HEK293T (cell line): ENCODE data around the gene LGALSL.

Source experiments
- CTCF ChIA-PET: fragments of 350-600 bp; formaldehyde crosslinking; extraction: SDS; loops from one replicate; lab custom pipeline; 2021; ENCODE audit warnings: antibody characterized with exemption, inconsistent platforms; lab: Yijun Ruan, JAX
- POLR2A ChIA-PET: fragments of 350-600 bp; formaldehyde crosslinking; extraction: SDS; loops from one replicate; lab custom pipeline; 2020; ENCODE audit warnings: antibody characterized with exemption, inconsistent platforms; lab: Yijun Ruan, JAX
- DNase-seq: peaks from one replicate; pipeline ENCODE4 v3.0.0; 2012; ENCODE audit warnings: mixed read lengths; ENCODE audit errors: extremely low spot score
- ARNT ChIP-seq: fragments of 450-650 bp; IDR thresholded peaks from 2 replicates; pipeline ENCODE4 v1.6.1; 2017; ENCODE audit warnings: mild to moderate bottlenecking
- BHLHE40 ChIP-seq: fragments of 450-650 bp; IDR thresholded peaks from 2 replicates; pipeline ENCODE4 v1.6.1; 2016; ENCODE audit warnings: mild to moderate bottlenecking, moderate library complexity, borderline replicate concordance
- CTBP1 ChIP-seq: fragments of 450-650 bp; IDR thresholded peaks from 2 replicates; pipeline ENCODE4 v1.6.1; 2016; ENCODE audit warnings: borderline replicate concordance
- ELF4 ChIP-seq: fragments of 450-650 bp; IDR thresholded peaks from 2 replicates; pipeline ENCODE4 v1.6.1; 2017; ENCODE audit warnings: antibody characterized with exemption
- FOXA1 ChIP-seq: fragments of 450-650 bp; IDR thresholded peaks from 2 replicates; pipeline ENCODE4 v1.6.1; 2016; ENCODE audit warnings: mild to moderate bottlenecking
- FOXK2 ChIP-seq: fragments of 450-650 bp; IDR thresholded peaks from 2 replicates; pipeline ENCODE4 v1.6.1; 2016; ENCODE audit warnings: mild to moderate bottlenecking
- FOXM1 ChIP-seq: fragments of 450-650 bp; IDR thresholded peaks from 2 replicates; pipeline ENCODE4 v1.6.1; 2017; ENCODE audit warnings: mild to moderate bottlenecking, borderline replicate concordance
- HDGF ChIP-seq: fragments of 450-650 bp; IDR thresholded peaks from 2 replicates; pipeline ENCODE4 v1.6.1; 2017; ENCODE audit warnings: antibody characterized with exemption, borderline replicate concordance
- L3MBTL2 ChIP-seq: fragments of 450-650 bp; conservative IDR thresholded peaks from 2 replicates; pipeline ENCODE4 v1.6.1; 2016; ENCODE audit warnings: mild to moderate bottlenecking
- LEF1 ChIP-seq: fragments of 450-650 bp; IDR thresholded peaks from 2 replicates; pipeline ENCODE4 v1.6.1; 2017; ENCODE audit warnings: mild to moderate bottlenecking, borderline replicate concordance
- NFRKB ChIP-seq: fragments of 450-650 bp; IDR thresholded peaks from 2 replicates; pipeline ENCODE4 v1.6.1; 2016; ENCODE audit warnings: mild to moderate bottlenecking, moderate library complexity
- SP1 ChIP-seq: fragments of 450-650 bp; IDR thresholded peaks from 2 replicates; pipeline ENCODE4 v1.6.1; 2017
- SUZ12 ChIP-seq: fragments of 450-650 bp; IDR thresholded peaks from 2 replicates; pipeline ENCODE4 v1.6.1; 2016; ENCODE audit warnings: mild to moderate bottlenecking
- TARDBP ChIP-seq: fragments of 450-650 bp; IDR thresholded peaks from 2 replicates; pipeline ENCODE4 v1.6.1; 2016
- ZNF384 ChIP-seq: fragments of 450-650 bp; IDR thresholded peaks from 2 replicates; pipeline ENCODE4 v1.6.1; 2016
- TF ChIP-seq, protein P1 (sequence below): fragments of 450-650 bp; IDR thresholded peaks from 2 replicates; pipeline ENCODE4 v1.6.1; 2016

The LGALSL gene

DNA sequence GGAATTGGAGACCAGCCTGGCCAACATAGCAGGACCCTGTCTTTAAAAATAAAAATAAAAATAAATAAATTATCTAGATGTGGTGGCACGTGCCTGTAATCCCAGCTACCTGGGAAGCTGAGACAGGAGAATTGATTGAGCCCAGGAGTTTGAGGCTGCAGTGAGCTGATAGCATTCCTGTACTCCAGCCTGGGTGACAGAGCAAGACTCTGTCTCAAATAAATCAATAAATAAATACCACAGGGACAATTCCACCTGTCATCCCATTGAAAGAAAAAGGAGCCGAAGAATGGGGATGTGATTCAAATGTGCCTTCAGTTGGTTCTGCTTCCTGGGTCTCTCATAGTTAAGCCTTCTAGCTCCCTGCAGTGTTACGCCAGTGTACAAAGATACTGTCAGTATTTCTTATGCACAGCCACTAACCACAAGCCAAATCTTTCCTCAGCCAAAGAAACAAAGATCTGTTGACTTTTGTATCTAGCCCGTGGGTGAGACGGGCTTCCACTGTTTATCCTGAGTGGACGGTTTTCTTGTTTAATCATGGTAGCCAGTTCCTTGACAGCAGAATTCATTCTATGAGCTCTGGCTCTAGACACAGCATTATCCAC is 12.6 kb downstream of the LGALSL start:
- POLR2A ChIA-PET: no interaction called here
- DNase-seq: no peak
- CTCF ChIA-PET: interaction anchor here (0.6 to 1.3 kb wide), 2 partner anchors 14 to 136 kb away, joined by 3 read pairs; no protein-coding TSS in a partner anchor
- no peak for TF ChIP-seq LEF1
- TF ChIP-seq NFRKB: no peak
- TF ChIP-seq, protein P1, sequence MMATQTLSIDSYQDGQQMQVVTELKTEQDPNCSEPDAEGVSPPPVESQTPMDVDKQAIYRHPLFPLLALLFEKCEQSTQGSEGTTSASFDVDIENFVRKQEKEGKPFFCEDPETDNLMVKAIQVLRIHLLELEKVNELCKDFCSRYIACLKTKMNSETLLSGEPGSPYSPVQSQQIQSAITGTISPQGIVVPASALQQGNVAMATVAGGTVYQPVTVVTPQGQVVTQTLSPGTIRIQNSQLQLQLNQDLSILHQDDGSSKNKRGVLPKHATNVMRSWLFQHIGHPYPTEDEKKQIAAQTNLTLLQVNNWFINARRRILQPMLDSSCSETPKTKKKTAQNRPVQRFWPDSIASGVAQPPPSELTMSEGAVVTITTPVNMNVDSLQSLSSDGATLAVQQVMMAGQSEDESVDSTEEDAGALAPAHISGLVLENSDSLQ: no peak
- TF ChIP-seq SP1: no peak
- no peak for TF ChIP-seq FOXK2
- TF ChIP-seq TARDBP: no peak
- no peak for TF ChIP-seq FOXM1
- TF ChIP-seq FOXA1: no peak
- no peak for TF ChIP-seq CTBP1
- no peak for TF ChIP-seq L3MBTL2
- TF ChIP-seq HDGF: no peak
- TF ChIP-seq SUZ12: no peak
- TF ChIP-seq ELF4: no peak
- no peak for TF ChIP-seq ZNF384
- no peak for TF ChIP-seq ARNT
- TF ChIP-seq BHLHE40: no peak

DNA sequence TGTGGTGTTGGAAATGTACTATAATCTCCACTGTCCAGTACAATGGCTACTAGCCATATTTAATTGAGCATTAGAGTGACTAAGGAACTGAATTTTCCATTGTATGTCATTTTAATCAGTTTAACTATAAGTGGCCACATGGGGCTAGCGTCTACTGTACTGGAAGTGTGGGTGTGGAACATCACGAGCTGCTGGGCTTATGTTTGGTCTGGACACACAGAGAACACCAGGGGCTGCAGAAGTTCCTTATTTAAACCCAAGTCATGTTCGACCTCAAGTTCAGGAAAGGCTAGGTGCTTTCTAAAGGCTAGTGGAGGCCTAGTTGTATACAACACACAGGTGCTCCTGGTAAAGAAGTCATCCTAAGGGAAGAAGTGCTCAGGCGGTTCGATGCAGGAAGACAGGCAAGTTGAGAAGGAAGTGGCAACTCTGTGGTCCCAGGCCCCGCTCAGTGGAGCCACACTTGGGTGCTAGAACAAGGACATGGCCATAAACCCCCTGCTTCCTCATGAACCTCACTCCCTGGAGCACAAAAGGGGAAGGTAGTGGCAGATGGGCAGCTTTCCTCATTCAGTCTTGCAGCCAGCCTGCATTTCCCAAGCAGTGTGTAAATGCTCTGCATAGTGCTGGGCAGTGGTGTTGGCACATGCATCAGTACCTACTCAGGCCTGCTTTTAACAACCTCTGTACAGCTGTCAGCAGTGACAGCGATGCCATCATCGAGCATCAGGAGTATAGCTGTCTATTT is 13.3 kb downstream of the LGALSL start:
- no peak for DNase-seq
- no peak for TF ChIP-seq ZNF384
- TF ChIP-seq SUZ12: no peak
- no peak for TF ChIP-seq NFRKB
- no peak for TF ChIP-seq ELF4
- TF ChIP-seq SP1: no peak
- TF ChIP-seq, protein P1: no peak
- TF ChIP-seq LEF1: no peak
- no peak for TF ChIP-seq FOXK2
- no peak for TF ChIP-seq FOXM1
- no peak for TF ChIP-seq TARDBP
- TF ChIP-seq FOXA1: no peak
- TF ChIP-seq ARNT: no peak
- no peak for TF ChIP-seq BHLHE40
- TF ChIP-seq HDGF: no peak
- TF ChIP-seq CTBP1: no peak
- POLR2A ChIA-PET: interaction anchor here (0.7 kb wide), 1 partner anchor 12 kb away, joined by 3 read pairs; no protein-coding TSS in a partner anchor
- CTCF ChIA-PET: interaction anchor here (1.3 kb wide), 1 partner anchor 13 kb away, joined by 3 read pairs; no protein-coding TSS in a partner anchor

DNA sequence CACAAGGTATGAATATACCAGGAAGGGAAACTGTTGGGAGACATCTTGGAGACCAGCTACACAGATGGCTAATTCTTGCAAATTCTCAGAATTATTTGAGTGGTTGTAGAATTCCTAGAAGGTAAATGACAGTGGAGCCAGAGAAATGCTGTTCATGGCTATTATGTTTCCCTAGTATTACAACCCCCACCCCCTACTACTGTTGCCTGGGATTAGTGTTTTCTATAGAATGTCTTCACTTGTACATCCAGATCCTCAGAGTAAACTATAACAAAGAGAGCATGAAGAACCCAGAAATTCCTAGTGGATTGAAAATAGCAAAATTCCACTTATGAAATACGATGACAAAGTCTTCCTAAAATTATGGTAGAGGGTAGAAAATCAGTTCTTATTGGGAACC is 15.3 kb downstream of the LGALSL start:
- CTCF ChIA-PET: no interaction called here

DNA sequence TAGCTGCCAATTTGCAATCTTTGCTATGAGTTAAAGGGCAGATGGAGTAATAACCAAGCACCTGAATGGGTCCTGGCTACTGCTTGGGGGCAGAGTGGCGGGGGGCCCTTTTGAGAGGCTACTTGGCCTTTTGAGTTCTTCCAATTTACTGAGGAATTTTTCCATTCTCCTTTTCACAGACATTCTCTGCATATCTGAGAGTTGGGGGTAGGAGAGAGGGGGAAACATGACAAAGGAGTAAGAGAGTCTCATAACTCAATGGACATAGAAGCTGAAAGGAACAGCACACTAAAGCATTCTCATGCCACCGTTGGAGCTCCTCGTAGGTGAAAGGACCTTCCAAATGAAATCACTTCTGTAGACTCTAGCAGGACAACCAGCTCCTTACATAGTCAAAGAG is 16.1 kb downstream of the LGALSL start:
- POLR2A ChIA-PET: no interaction called here
- CTCF ChIA-PET: no interaction called here
- TF ChIP-seq ELF4 (no peak), FOXK2 (no peak), TARDBP (no peak), SUZ12 (no peak), LEF1 (no peak), HDGF (no peak)
- TF ChIP-seq, protein P1: no peak
- DNase-seq: no peak

More for the DNA sequence above, 15.3 kb downstream of the LGALSL start:
- POLR2A ChIA-PET: no interaction called here
- DNase-seq: no peak
- TF ChIP-seq LEF1 (no peak), FOXK2 (no peak), HDGF (no peak), FOXM1 (no peak), ARNT (no peak), TARDBP (no peak), BHLHE40 (no peak), ZNF384 (no peak), SP1 (no peak), NFRKB (no peak), FOXA1 (no peak), L3MBTL2 (no peak), CTBP1 (no peak), SUZ12 (no peak)
- TF ChIP-seq, protein P1: no peak

DNA sequence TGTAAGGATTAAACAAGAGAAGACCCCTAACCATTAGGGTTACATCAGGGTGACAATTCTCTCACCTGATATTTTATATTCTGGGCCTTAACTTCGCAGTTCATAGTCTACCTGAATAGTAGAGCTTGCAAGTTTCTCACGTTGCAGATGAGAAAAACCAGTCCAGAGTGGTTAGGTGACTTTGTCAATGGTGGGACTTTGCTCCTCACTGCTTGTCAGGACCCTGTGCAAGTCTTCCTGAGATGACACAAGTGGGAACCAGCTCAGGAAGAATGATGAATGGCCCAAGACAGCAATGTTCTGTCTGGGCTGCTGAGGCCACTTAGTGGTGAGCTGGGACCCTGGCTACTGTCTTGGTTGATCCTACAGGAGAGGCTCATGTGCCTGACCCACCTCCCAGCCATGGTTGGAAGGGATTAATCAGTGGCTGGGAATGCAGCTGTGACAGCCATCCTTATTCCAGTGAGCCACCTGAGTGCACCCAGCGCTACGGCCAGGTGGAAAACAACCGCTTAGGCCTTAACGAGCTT is 16.9 kb downstream of the LGALSL start:
- TF ChIP-seq ELF4 (no peak), CTBP1 (no peak), ZNF384 (no peak), LEF1 (no peak), FOXA1 (no peak)
- ChIA-PET CTCF (no interaction called here), POLR2A (no interaction called here)
- no peak for DNase-seq
